Body of pancreas (tissue), 4 donors: ENCODE measurements around the gene IGSF23.

Experiments
- CTCF ChIP-seq, 7 experiments: fragments of 450-650 bp in 4 of 7; fragments of 200-600 bp in 3 of 7; sonication (generic) in 3 of 7; IDR thresholded peaks; one replicate each; pipeline ENCODE4 v1.5.1; 2016 to 2019; ENCODE audit warnings: antibody characterized with exemption in 7 of 7
- POLR2A ChIP-seq, 3 donors: fragments of 450-650 bp; IDR thresholded peaks; one replicate each; pipeline ENCODE4 v1.6.1; 2016; ENCODE audit warnings: antibody characterized with exemption in 3 of 3, mild to moderate bottlenecking in 2 of 3

DNA sequence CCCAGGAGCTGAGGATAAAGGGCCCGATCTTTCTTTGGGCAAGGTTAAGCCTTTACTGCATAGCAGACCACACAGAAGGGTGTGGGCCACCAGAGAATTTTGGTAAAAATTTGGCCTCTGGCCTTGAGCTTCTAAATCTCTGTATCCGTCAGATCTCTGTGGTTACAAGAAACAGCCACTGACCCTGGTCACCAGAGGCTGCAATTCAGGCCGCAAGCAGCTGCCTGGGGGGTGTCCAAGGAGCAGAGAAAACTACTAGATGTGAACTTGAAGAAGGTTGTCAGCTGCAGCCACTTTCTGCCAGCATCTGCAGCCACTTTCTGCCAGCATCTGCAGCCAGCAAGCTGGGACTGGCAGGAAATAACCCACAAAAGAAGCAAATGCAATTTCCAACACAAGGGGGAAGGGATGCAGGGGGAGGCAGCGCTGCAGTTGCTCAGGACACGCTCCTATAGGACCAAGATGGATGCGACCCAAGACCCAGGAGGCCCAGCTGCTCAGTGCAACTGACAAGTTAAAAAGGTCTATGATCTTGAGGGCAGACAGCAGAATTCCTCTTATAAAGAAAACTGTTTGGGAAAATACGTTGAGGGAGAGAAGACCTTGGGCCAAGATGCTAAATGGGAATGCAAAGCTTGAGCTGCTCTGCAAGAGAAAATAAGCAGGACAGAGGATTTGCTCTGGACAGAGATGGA is 49.5 kb downstream of the IGSF23 start:
- TF ChIP-seq CTCF (IDR thresholded peaks at IDR 0.05) (no peak), POLR2A (IDR thresholded peaks at IDR 0.05) (no peak)
